HepG2 (cell line): ENCODE data around the gene CARS2. TPM values are rescaled to one million over a fixed set of nuclear protein-coding genes. Genes with fewer than 3 reads are reported as not detected.
A peak's percentile ranks its signal among the peaks of the same experiment; 100 is the strongest.

Source experiments
- ATAC-seq: fragments of 200-7000 bp; cut with Tn5 transposase; 3 replicates; pipeline ENCODE4 v1.9.1; 2020; ENCODE audit warnings: mild to moderate bottlenecking, moderate library complexity
- BruUV-seq: library from RNA; stranded (reverse); fragments of 400-500 nt; replicated peaks from 2 replicates; lab custom pipeline; 2021; lab: Mats Ljungman, UMichigan
- CTCF ChIA-PET: fragments of 300-600 bp; formaldehyde crosslinking; extraction: SDS; loops from one replicate; lab custom pipeline; 2021; ENCODE audit warnings: low total read pairs, inconsistent platforms, low intra/inter-chr PET ratio; lab: Yijun Ruan, JAX
- POLR2A ChIA-PET: fragments of 350-600 bp; sonication (Branson Sonifier 250); formaldehyde crosslinking; loops from one replicate; lab custom pipeline; 2020; ENCODE audit warnings: antibody characterized with exemption, inconsistent platforms; lab: Yijun Ruan, JAX
- DNase-seq: peaks from one replicate; pipeline ENCODE4 v3.0.0-alpha.2; 2015; ENCODE audit warnings: low spot score
- FAIRE-seq: peaks from 3 replicates; lab custom pipeline; 2011; peaks lifted over from hg19 to GRCh38; lab: Jason Lieb, UNC
- H2AFZ ChIP-seq: one replicate; pipeline ENCODE4 v1.6.1; 2011; ENCODE audit warnings: low read length, inconsistent platforms
- H3K27ac ChIP-seq: fragments of 300-600 bp; 3 replicates; pipeline ENCODE4 v1.8.0; 2011; ENCODE audit warnings: mixed run types, mild to moderate bottlenecking, mixed read lengths, low read length, inconsistent platforms; ENCODE audit not compliant: insufficient read depth; ENCODE audit errors: extremely low read length
- H3K27me3 ChIP-seq, 2 experiments: fragments of 200-600 bp in 1 of 2; 2 replicates in 1 of 2; 3 replicates in 1 of 2; pipeline versions ENCODE4 v1.6.0 to v1.8.0; 2011; ENCODE audit warnings: low read length in 2 of 2, mild to moderate bottlenecking in 2 of 2, moderate library complexity in 2 of 2, inconsistent platforms in 1 of 2; ENCODE audit not compliant: insufficient read depth in 2 of 2, control insufficient read depth in 1 of 2
- H3K36me3 ChIP-seq, 2 experiments: fragments of 200-600 bp in 1 of 2; replicated peaks in 1 of 2; 2 replicates in 1 of 2; 3 replicates in 1 of 2; pipeline versions ENCODE4 v1.5.1 to v1.8.0; 2011; ENCODE audit warnings: low read length in 2 of 2, inconsistent platforms in 1 of 2; ENCODE audit not compliant: insufficient read depth in 2 of 2, control insufficient read depth in 1 of 2
- H3K4me1 ChIP-seq: 2 replicates; pipeline ENCODE4 v1.5.1; 2012; ENCODE audit warnings: low read length, inconsistent platforms; ENCODE audit not compliant: insufficient read depth
- H3K4me2 ChIP-seq: 2 replicates; pipeline ENCODE4 v1.6.0; 2011; ENCODE audit warnings: low read depth, low read length, inconsistent platforms
- H3K4me3 ChIP-seq, 3 experiments: fragments of 200-600 bp in 1 of 3; sonication (generic), shearing (Covaris generic) in 1 of 3; replicated peaks in 1 of 3; 2 replicates each; pipeline ENCODE4 v1.5.1; 2011 to 2016; ENCODE audit warnings: low read length in 3 of 3, inconsistent platforms in 2 of 3, low read depth in 2 of 3, mild to moderate bottlenecking in 2 of 3, control low read depth in 1 of 3, mixed read lengths in 1 of 3; ENCODE audit not compliant: insufficient read depth in 1 of 3
- H3K79me2 ChIP-seq: one replicate; pipeline ENCODE4 v1.6.1; 2011; ENCODE audit warnings: low read length, inconsistent platforms; ENCODE audit not compliant: insufficient read depth
- H3K9ac ChIP-seq: 2 replicates; pipeline ENCODE4 v1.6.0; 2011; ENCODE audit warnings: mild to moderate bottlenecking, low read depth, low read length, inconsistent platforms; ENCODE audit not compliant: insufficient read depth
- H3K9me3 ChIP-seq: 2 replicates; pipeline ENCODE4 v1.5.1; 2012; ENCODE audit warnings: mild to moderate bottlenecking, low read length
- H4K20me1 ChIP-seq: 2 replicates; pipeline ENCODE4 v1.6.0; 2011; ENCODE audit warnings: inconsistent platforms, mild to moderate bottlenecking, low read length, moderate library complexity; ENCODE audit not compliant: insufficient read depth
- EP300 ChIP-seq, 3 experiments: sonication (generic) in 1 of 3; formaldehyde crosslinking in 1 of 3; IDR thresholded peaks; 2 replicates each; pipeline versions ENCODE4 v1.5.1 to v1.6.1; 2011 to 2020; ENCODE audit warnings: low read depth in 2 of 3, low read length in 2 of 3, borderline replicate concordance in 1 of 3, improper control_type of control experiment in 1 of 3, mild to moderate bottlenecking in 1 of 3, missing genetic modification reagents in 1 of 3, moderate library complexity in 1 of 3
- HNF4A ChIP-seq: sonication (generic); formaldehyde crosslinking; IDR thresholded peaks from 2 replicates; pipeline ENCODE4 v1.4.0; 2020; ENCODE audit warnings: missing genetic modification reagents
- HNF4G ChIP-seq, 2 experiments: sonication (generic) in 1 of 2; formaldehyde crosslinking in 1 of 2; IDR thresholded peaks; 2 replicates each; pipeline versions ENCODE4 v1.4.0 to v1.6.1; 2011 to 2020; ENCODE audit warnings: borderline replicate concordance in 2 of 2, low read depth in 2 of 2, mild to moderate bottlenecking in 2 of 2, low read length in 1 of 2, missing genetic modification reagents in 1 of 2, moderate library complexity in 1 of 2
- HOXA9 ChIP-seq: sonication (generic); formaldehyde crosslinking; IDR thresholded peaks from 2 replicates; pipeline ENCODE4 v1.8.1; 2022; ENCODE audit warnings: missing genetic modification reagents, mild to moderate bottlenecking, moderate library complexity, borderline replicate concordance
- JDP2 ChIP-seq: sonication (generic); formaldehyde crosslinking; IDR thresholded peaks from 2 replicates; pipeline ENCODE4 v1.8.1; 2022; ENCODE audit warnings: missing genetic modification reagents, borderline replicate concordance
- PITX1 ChIP-seq: sonication (generic); formaldehyde crosslinking; IDR thresholded peaks from 2 replicates; pipeline ENCODE4 v1.5.1; 2020; ENCODE audit warnings: mild to moderate bottlenecking, missing genetic modification reagents
- REL ChIP-seq: sonication (generic); formaldehyde crosslinking; conservative IDR thresholded peaks from 2 replicates; pipeline ENCODE4 v1.8.0; 2022; ENCODE audit warnings: mild to moderate bottlenecking, missing genetic modification reagents, moderate library complexity
- TARDBP ChIP-seq: sonication (generic); formaldehyde crosslinking; IDR thresholded peaks from 2 replicates; pipeline ENCODE4 v1.8.0; 2022; ENCODE audit warnings: mild to moderate bottlenecking, missing genetic modification reagents
- ZC3H4 ChIP-seq: sonication (generic); formaldehyde crosslinking; IDR thresholded peaks from 2 replicates; pipeline ENCODE4 v1.4.0; 2020; ENCODE audit warnings: missing genetic modification reagents, borderline replicate concordance
- ZNF296 ChIP-seq: sonication (generic); formaldehyde crosslinking; conservative IDR thresholded peaks from 2 replicates; pipeline ENCODE4 v1.5.0; 2020; ENCODE audit warnings: mild to moderate bottlenecking, missing genetic modification reagents
- ZNF607 ChIP-seq: sonication (generic); formaldehyde crosslinking; IDR thresholded peaks from 2 replicates; pipeline ENCODE4 v1.5.1; 2020; ENCODE audit warnings: missing genetic modification reagents, mild to moderate bottlenecking, borderline replicate concordance
- WGBS: methylation state at CpG from one replicate; pipeline ENCODE4 v1.1.6; 2017; ENCODE audit warnings: low lambda C conversion rate; 5-methylcytosine and 5-hydroxymethylcytosine counted together
- in situ Hi-C: cut with HindIII; loops from 2 replicates; pipeline ENCODE4 v1.10.0; 2017; ENCODE audit warnings: low pct_unique_long_range_greater_than_20kb; ENCODE audit not compliant: extremely low pct_ligation_motif_present
- intact Hi-C: fragments of 100-400 bp; cut with micrococcal nuclease; formaldehyde crosslinking; loops from one replicate; pipeline ENCODE4 v1.10.0; 2022; ENCODE audit not compliant: unreplicated experiment
- polyA plus RNA-seq, 8 experiments: library from polyadenylated mRNA; depleted of rRNA in 3 of 8; stranded (reverse) in 7 of 8; unstranded in 1 of 8; fragments of >200 nt; fragmentation: Illumina TruSeq in 4 of 8; extraction: Trizol in 4 of 8; gene quantifications; 2 replicates each; pipeline versions ENCODE4 v1.2.1 to v1.2.3, GENCODE V29; 2011 to 2016; ENCODE audit warnings: low read depth in 4 of 8, missing spikeins in 1 of 8, mixed read lengths in 1 of 8; ENCODE audit not compliant: insufficient read depth in 1 of 8
- total RNA-seq, 5 experiments: library from RNA; depleted of rRNA; stranded (reverse); fragments of >200 nt; fragmentation: Illumina TruSeq; extraction: Trizol; gene quantifications; 2 replicates each; pipeline ENCODE4 v1.2.3, GENCODE V29; 2016; ENCODE audit warnings: low read depth in 1 of 5
- TF ChIP-seq, protein P1 (sequence below): sonication (generic); formaldehyde crosslinking; IDR thresholded peaks from 2 replicates; pipeline ENCODE4 v1.5.0; 2020; ENCODE audit warnings: mild to moderate bottlenecking, low read depth, missing genetic modification reagents, borderline replicate concordance
- TF ChIP-seq, protein P2 (sequence below): sonication (generic); formaldehyde crosslinking; IDR thresholded peaks from 2 replicates; pipeline ENCODE4 v1.9.0; 2022; ENCODE audit warnings: low read depth, missing genetic modification reagents
- TF ChIP-seq, protein P3 (sequence below): sonication (generic); formaldehyde crosslinking; IDR thresholded peaks from 2 replicates; pipeline ENCODE4 v1.5.1; 2020; ENCODE audit warnings: missing genetic modification reagents, mild to moderate bottlenecking, borderline replicate concordance
- TF ChIP-seq, protein P4 (sequence below): IDR thresholded peaks from 2 replicates; pipeline ENCODE4 v1.4.0; 2020; ENCODE audit warnings: mild to moderate bottlenecking, missing genetic modification reagents

The CARS2 gene
- total and polyA plus RNA-seq, 2 of the 13 experiments (the other 11 are each of a cell fraction or from before 2014, with no cell fraction given), result 41.1 to 59.3 TPM

GRCh38 chr13:110734561-110734960 is 28.6 kb upstream of the CARS2 start:
- WGBS, result 30% methylated on average over 5 of the region's 5 CpGs
- H3K27me3 ChIP-seq, result no peaks in the 10 kb centered on the region
- no peak overlapping the region for H3K9ac ChIP-seq
- no peaks in the 10 kb centered on the region for H4K20me1 ChIP-seq
- H3K9me3 ChIP-seq, result peaks cover 10% of the 10 kb centered on the region; the same call in 1 of the 2 replicates
- no peak overlapping the region; the same call in 1 of the 2 replicates for H3K4me2 ChIP-seq
- CTCF ChIA-PET, result no interaction called here
- peaks cover 19% of the 10 kb centered on the region for H3K4me1 ChIP-seq
- POLR2A ChIA-PET, result no interaction called here
- in situ Hi-C loops (no loop called here), intact Hi-C loops (no loop called here)
- ATAC-seq (peak; percentile 41; the same call in 1 of the 3 replicates), FAIRE-seq (no peak), DNase-seq (peak; percentile 44)
- no peak overlapping the region for H3K27ac ChIP-seq
- no peak overlapping the region for H3K4me3 ChIP-seq
- no peaks in the 10 kb centered on the region for H3K79me2 ChIP-seq
- H3K36me3 ChIP-seq, result no peaks in the 10 kb centered on the region
- no peak overlapping the region for H2AFZ ChIP-seq
- no TSS peak for BruUV-seq
- TF ChIP-seq, protein P1, sequence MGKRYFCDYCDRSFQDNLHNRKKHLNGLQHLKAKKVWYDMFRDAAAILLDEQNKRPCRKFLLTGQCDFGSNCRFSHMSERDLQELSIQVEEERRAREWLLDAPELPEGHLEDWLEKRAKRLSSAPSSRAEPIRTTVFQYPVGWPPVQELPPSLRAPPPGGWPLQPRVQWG (CRISPR knock-in tag), result no peak
- TF ChIP-seq, protein P2, sequence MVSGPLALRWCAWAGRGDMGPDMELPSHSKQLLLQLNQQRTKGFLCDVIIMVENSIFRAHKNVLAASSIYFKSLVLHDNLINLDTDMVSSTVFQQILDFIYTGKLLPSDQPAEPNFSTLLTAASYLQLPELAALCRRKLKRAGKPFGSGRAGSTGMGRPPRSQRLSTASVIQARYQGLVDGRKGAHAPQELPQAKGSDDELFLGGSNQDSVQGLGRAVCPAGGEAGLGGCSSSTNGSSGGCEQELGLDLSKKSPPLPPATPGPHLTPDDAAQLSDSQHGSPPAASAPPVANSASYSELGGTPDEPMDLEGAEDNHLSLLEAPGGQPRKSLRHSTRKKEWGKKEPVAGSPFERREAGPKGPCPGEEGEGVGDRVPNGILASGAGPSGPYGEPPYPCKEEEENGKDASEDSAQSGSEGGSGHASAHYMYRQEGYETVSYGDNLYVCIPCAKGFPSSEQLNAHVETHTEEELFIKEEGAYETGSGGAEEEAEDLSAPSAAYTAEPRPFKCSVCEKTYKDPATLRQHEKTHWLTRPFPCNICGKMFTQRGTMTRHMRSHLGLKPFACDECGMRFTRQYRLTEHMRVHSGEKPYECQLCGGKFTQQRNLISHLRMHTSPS (CRISPR knock-in tag), result no peak
- TF ChIP-seq, protein P3, sequence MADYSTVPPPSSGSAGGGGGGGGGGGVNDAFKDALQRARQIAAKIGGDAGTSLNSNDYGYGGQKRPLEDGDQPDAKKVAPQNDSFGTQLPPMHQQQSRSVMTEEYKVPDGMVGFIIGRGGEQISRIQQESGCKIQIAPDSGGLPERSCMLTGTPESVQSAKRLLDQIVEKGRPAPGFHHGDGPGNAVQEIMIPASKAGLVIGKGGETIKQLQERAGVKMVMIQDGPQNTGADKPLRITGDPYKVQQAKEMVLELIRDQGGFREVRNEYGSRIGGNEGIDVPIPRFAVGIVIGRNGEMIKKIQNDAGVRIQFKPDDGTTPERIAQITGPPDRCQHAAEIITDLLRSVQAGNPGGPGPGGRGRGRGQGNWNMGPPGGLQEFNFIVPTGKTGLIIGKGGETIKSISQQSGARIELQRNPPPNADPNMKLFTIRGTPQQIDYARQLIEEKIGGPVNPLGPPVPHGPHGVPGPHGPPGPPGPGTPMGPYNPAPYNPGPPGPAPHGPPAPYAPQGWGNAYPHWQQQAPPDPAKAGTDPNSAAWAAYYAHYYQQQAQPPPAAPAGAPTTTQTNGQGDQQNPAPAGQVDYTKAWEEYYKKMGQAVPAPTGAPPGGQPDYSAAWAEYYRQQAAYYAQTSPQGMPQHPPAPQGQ (CRISPR knock-in tag), result no peak
- TF ChIP-seq, protein P4, sequence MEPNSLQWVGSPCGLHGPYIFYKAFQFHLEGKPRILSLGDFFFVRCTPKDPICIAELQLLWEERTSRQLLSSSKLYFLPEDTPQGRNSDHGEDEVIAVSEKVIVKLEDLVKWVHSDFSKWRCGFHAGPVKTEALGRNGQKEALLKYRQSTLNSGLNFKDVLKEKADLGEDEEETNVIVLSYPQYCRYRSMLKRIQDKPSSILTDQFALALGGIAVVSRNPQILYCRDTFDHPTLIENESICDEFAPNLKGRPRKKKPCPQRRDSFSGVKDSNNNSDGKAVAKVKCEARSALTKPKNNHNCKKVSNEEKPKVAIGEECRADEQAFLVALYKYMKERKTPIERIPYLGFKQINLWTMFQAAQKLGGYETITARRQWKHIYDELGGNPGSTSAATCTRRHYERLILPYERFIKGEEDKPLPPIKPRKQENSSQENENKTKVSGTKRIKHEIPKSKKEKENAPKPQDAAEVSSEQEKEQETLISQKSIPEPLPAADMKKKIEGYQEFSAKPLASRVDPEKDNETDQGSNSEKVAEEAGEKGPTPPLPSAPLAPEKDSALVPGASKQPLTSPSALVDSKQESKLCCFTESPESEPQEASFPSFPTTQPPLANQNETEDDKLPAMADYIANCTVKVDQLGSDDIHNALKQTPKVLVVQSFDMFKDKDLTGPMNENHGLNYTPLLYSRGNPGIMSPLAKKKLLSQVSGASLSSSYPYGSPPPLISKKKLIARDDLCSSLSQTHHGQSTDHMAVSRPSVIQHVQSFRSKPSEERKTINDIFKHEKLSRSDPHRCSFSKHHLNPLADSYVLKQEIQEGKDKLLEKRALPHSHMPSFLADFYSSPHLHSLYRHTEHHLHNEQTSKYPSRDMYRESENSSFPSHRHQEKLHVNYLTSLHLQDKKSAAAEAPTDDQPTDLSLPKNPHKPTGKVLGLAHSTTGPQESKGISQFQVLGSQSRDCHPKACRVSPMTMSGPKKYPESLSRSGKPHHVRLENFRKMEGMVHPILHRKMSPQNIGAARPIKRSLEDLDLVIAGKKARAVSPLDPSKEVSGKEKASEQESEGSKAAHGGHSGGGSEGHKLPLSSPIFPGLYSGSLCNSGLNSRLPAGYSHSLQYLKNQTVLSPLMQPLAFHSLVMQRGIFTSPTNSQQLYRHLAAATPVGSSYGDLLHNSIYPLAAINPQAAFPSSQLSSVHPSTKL, result peak; percentile 24; the same call in 1 of the 2 replicates
- 0 out of 2 replicates have a peak, but pooled peaks have one; percentile 9 for TF ChIP-seq HNF4G (IDR thresholded peaks at IDR 0.05; ENCODE audit: borderline replicate concordance, low read depth, low read length)
- no peak for TF ChIP-seq HNF4G (CRISPR knock-in tag; IDR thresholded peaks at IDR 0.05; ENCODE audit: borderline replicate concordance, low read depth)
- no peak for TF ChIP-seq JDP2 (CRISPR knock-in tag)
- no peak for TF ChIP-seq TARDBP
- TF ChIP-seq HNF4A, result peak; percentile 61
- peak; percentile 36; the same call in 1 of the 2 replicates for TF ChIP-seq PITX1 (CRISPR knock-in tag)
- TF ChIP-seq EP300 (IDR thresholded peaks at IDR 0.05; ENCODE audit: low read depth in 2 of 2, low read length in 2 of 2), result 0 out of 4 replicates have a peak, but pooled peaks of 1 of the 2 experiments have one; percentile 13
- no peak for TF ChIP-seq EP300 (CRISPR knock-in tag; IDR thresholded peaks at IDR 0.05; ENCODE audit: borderline replicate concordance)
- no peak for TF ChIP-seq ZC3H4 (CRISPR knock-in tag)
- no peak for TF ChIP-seq HOXA9 (CRISPR knock-in tag)
- no peak for TF ChIP-seq ZNF296 (CRISPR knock-in tag)
- TF ChIP-seq REL (CRISPR knock-in tag), result no peak
- TF ChIP-seq ZNF607 (CRISPR knock-in tag), result no peak
